Loucy (cell line): ENCODE measurements around the gene STK40.

Source experiments
- CTCF ChIP-seq: fragments of 200-600 bp; sonication (generic); conservative IDR thresholded peaks from 2 replicates; pipeline ENCODE4 v1.5.1; 2014; ENCODE audit warnings: mild to moderate bottlenecking, antibody characterized with exemption, low read length
- EZH2phosphoT487 ChIP-seq: fragments of 200-600 bp; IDR thresholded peaks from 2 replicates; pipeline ENCODE4 v1.6.1; 2018; ENCODE audit warnings: antibody characterized with exemption, mild to moderate bottlenecking, moderate library complexity, borderline replicate concordance

GRCh38 chr1:36324353-36324703 is 61.4 kb downstream of the STK40 start:
- TF ChIP-seq CTCF, result no peak
- TF ChIP-seq EZH2phosphoT487, result no peak
